GOT3 (cell line): Measurements from ENCODE around the gene PCNX1.
"Not testable (repeated sequence)": the region's sequence is repeated elsewhere in the genome, so short reads cannot be mapped to it uniquely, and the experiment has no call there.

ENCODE experiments used
- DNase-seq: peaks from one replicate; lab custom pipeline; 2025; ENCODE audit warnings: mixed read lengths; lab: John Stamatoyannopoulos, UW

Gene PCNX1

GRCh38 chr14:71013551-71014192 is 106.4 kb downstream of the PCNX1 start:
- DNase-seq: no peak

GRCh38 chr14:71019917-71020316 is 112.7 kb downstream of the PCNX1 start:
- not testable (repeated sequence) for DNase-seq

- no peak for DNase-seq
These were observed 114.2 kb downstream of the PCNX1 start for GRCh38 chr14:71021347-71022011.

- no peak for DNase-seq
These were observed 115.0 kb downstream of the PCNX1 start for GRCh38 chr14:71022012-71022869.

- DNase-seq: no peak
These were observed 115.7 kb downstream of the PCNX1 start for GRCh38 chr14:71022939-71023338.

- no peak for DNase-seq
These were observed 122.0 kb downstream of the PCNX1 start for GRCh38 chr14:71029236-71029781.

- DNase-seq: no peak
These were observed 123.7 kb downstream of the PCNX1 start for GRCh38 chr14:71031000-71031399.

- DNase-seq: no peak
These were observed 129.2 kb downstream of the PCNX1 start for GRCh38 chr14:71036433-71036832.

GRCh38 chr14:71048393-71048792 is 141.1 kb downstream of the PCNX1 start:
- DNase-seq: no peak

- no peak for DNase-seq
These were observed 142.3 kb downstream of the PCNX1 start for GRCh38 chr14:71049435-71050133.

- no peak for DNase-seq
These were observed 143.1 kb downstream of the PCNX1 start for GRCh38 chr14:71050227-71050823.

- no peak for DNase-seq
These were observed 147.4 kb downstream of the PCNX1 start for GRCh38 chr14:71054706-71055105.

- DNase-seq: no peak
These were observed 148.9 kb downstream of the PCNX1 start for GRCh38 chr14:71056168-71056567.

- DNase-seq: no peak
These were observed 153.0 kb downstream of the PCNX1 start for GRCh38 chr14:71060274-71060673.

- DNase-seq: no peak
These were observed 153.7 kb downstream of the PCNX1 start for GRCh38 chr14:71060825-71061455.

GRCh38 chr14:71061458-71061857 is 154.2 kb downstream of the PCNX1 start:
- no peak for DNase-seq

- no peak for DNase-seq
These were observed 155.5 kb downstream of the PCNX1 start for GRCh38 chr14:71062581-71063303.

- no peak for DNase-seq
These were observed 156.1 kb downstream of the PCNX1 start for GRCh38 chr14:71063351-71063750.

GRCh38 chr14:71064747-71065146 is 157.5 kb downstream of the PCNX1 start:
- DNase-seq: not testable (repeated sequence)

- no peak for DNase-seq
These were observed 162.9 kb downstream of the PCNX1 start for GRCh38 chr14:71070169-71070568.
